ENCODE data around the gene NRN1L.

The NRN1L gene

GRCh38 chr16:67874372-67874771, 10.3 kb upstream of the NRN1L start:
- H3K27me3 ChIP-seq (ENCODE audit: insufficient read depth, low read length): no peaks in the 10 kb centered on the region
- H3K9me3 ChIP-seq (ENCODE audit: insufficient read depth, low read depth, low read length): no peaks in the 10 kb centered on the region
- H3K9ac ChIP-seq (ENCODE audit: low read depth, low read length): peak overlapping the region; percentile 85
- H3K4me1 ChIP-seq (ENCODE audit: insufficient read depth, low read length): 0 out of 2 replicates have a peak, but pooled peaks cover 9% of the 10 kb centered on the region
- H3K4me3 ChIP-seq (ENCODE audit: low read length): peak overlapping the region; percentile 92; the same call in 1 of the 2 replicates
- H3K27ac ChIP-seq (ENCODE audit: low read length): no peak overlapping the region
- peaks cover 55% of the 10 kb centered on the region for H3K36me3 ChIP-seq (ENCODE audit: insufficient read depth, low read depth, low read length)

GRCh38 chr16:67877064-67877463, 7.6 kb upstream of the NRN1L start:
- Histone ChIP-seq H3K9ac (ENCODE audit: low read depth, low read length) (no peak overlapping the region), H3K4me3 (ENCODE audit: low read length) (no peak overlapping the region), H3K27me3 (ENCODE audit: insufficient read depth, low read length) (no peaks in the 10 kb centered on the region), H3K27ac (ENCODE audit: low read length) (no peak overlapping the region), H3K9me3 (ENCODE audit: insufficient read depth, low read depth, low read length) (no peaks in the 10 kb centered on the region), H3K36me3 (ENCODE audit: insufficient read depth, low read depth, low read length) (peaks cover 60% of the 10 kb centered on the region), H3K4me1 (ENCODE audit: insufficient read depth, low read length) (0 out of 2 replicates have a peak, but pooled peaks cover 9% of the 10 kb centered on the region)

GRCh38 chr16:67878232-67878631, 6.5 kb upstream of the NRN1L start:
- no peaks in the 10 kb centered on the region for H3K9me3 ChIP-seq (ENCODE audit: insufficient read depth, low read depth, low read length)
- no peak overlapping the region for H3K27ac ChIP-seq (ENCODE audit: low read length)
- no peaks in the 10 kb centered on the region for H3K27me3 ChIP-seq (ENCODE audit: insufficient read depth, low read length)
- H3K4me1 ChIP-seq (ENCODE audit: insufficient read depth, low read length): 0 out of 2 replicates have a peak, but pooled peaks cover 9% of the 10 kb centered on the region
- H3K4me3 ChIP-seq (ENCODE audit: low read length): no peak overlapping the region
- no peak overlapping the region for H3K9ac ChIP-seq (ENCODE audit: low read depth, low read length)
- H3K36me3 ChIP-seq (ENCODE audit: insufficient read depth, low read depth, low read length): peaks cover 72% of the 10 kb centered on the region

GRCh38 chr16:67878846-67879245, 5.8 kb upstream of the NRN1L start:
- H3K36me3 ChIP-seq (ENCODE audit: insufficient read depth, low read depth, low read length): peaks cover 77% of the 10 kb centered on the region
- H3K4me1 ChIP-seq (ENCODE audit: insufficient read depth, low read length): peaks cover 7% of the 10 kb centered on the region; the same call in 1 of the 2 replicates
- no peak overlapping the region for H3K4me3 ChIP-seq (ENCODE audit: low read length)
- no peak overlapping the region for H3K9ac ChIP-seq (ENCODE audit: low read depth, low read length)
- no peaks in the 10 kb centered on the region for H3K9me3 ChIP-seq (ENCODE audit: insufficient read depth, low read depth, low read length)
- H3K27me3 ChIP-seq (ENCODE audit: insufficient read depth, low read length): no peaks in the 10 kb centered on the region
- no peak overlapping the region for H3K27ac ChIP-seq (ENCODE audit: low read length)

GRCh38 chr16:67879462-67879861, 5.2 kb upstream of the NRN1L start:
- Histone ChIP-seq H3K9ac (ENCODE audit: low read depth, low read length) (no peak overlapping the region), H3K4me3 (ENCODE audit: low read length) (no peak overlapping the region), H3K36me3 (ENCODE audit: insufficient read depth, low read depth, low read length) (peaks cover 81% of the 10 kb centered on the region), H3K27ac (ENCODE audit: low read length) (no peak overlapping the region), H3K27me3 (ENCODE audit: insufficient read depth, low read length) (no peaks in the 10 kb centered on the region), H3K4me1 (ENCODE audit: insufficient read depth, low read length) (peaks cover 3% of the 10 kb centered on the region; the same call in 1 of the 2 replicates), H3K9me3 (ENCODE audit: insufficient read depth, low read depth, low read length) (no peaks in the 10 kb centered on the region)

GRCh38 chr16:67879936-67880335, 4.7 kb upstream of the NRN1L start:
- Histone ChIP-seq H3K36me3 (ENCODE audit: insufficient read depth, low read depth, low read length) (peaks cover 81% of the 10 kb centered on the region), H3K27me3 (ENCODE audit: insufficient read depth, low read length) (no peaks in the 10 kb centered on the region), H3K4me3 (ENCODE audit: low read length) (no peak overlapping the region), H3K27ac (ENCODE audit: low read length) (no peak overlapping the region), H3K9me3 (ENCODE audit: insufficient read depth, low read depth, low read length) (no peaks in the 10 kb centered on the region), H3K9ac (ENCODE audit: low read depth, low read length) (no peak overlapping the region), H3K4me1 (ENCODE audit: insufficient read depth, low read length) (peaks cover 6% of the 10 kb centered on the region; the same call in 1 of the 2 replicates)

- H3K27ac ChIP-seq (ENCODE audit: low read length): no peak overlapping the region
- no peak overlapping the region for H3K9ac ChIP-seq (ENCODE audit: low read depth, low read length)
- peaks cover 10% of the 10 kb centered on the region; the same call in 1 of the 2 replicates for H3K4me1 ChIP-seq (ENCODE audit: insufficient read depth, low read length)
- peaks cover 81% of the 10 kb centered on the region for H3K36me3 ChIP-seq (ENCODE audit: insufficient read depth, low read depth, low read length)
- no peaks in the 10 kb centered on the region for H3K9me3 ChIP-seq (ENCODE audit: insufficient read depth, low read depth, low read length)
- H3K27me3 ChIP-seq (ENCODE audit: insufficient read depth, low read length): no peaks in the 10 kb centered on the region
- H3K4me3 ChIP-seq (ENCODE audit: low read length): no peak overlapping the region
Observed at GRCh38 chr16:67880584-67880983, 4.1 kb upstream of the NRN1L start.

- H3K4me1 ChIP-seq (ENCODE audit: insufficient read depth, low read length): peaks cover 10% of the 10 kb centered on the region
- H3K36me3 ChIP-seq (ENCODE audit: insufficient read depth, low read depth, low read length): peaks cover 74% of the 10 kb centered on the region
- H3K9ac ChIP-seq (ENCODE audit: low read depth, low read length): no peak overlapping the region
- no peak overlapping the region for H3K27ac ChIP-seq (ENCODE audit: low read length)
- H3K27me3 ChIP-seq (ENCODE audit: insufficient read depth, low read length): no peaks in the 10 kb centered on the region
- no peak overlapping the region for H3K4me3 ChIP-seq (ENCODE audit: low read length)
- no peaks in the 10 kb centered on the region for H3K9me3 ChIP-seq (ENCODE audit: insufficient read depth, low read depth, low read length)
Observed at GRCh38 chr16:67881621-67882161, 3.0 kb upstream of the NRN1L start.

- Histone ChIP-seq H3K9ac (ENCODE audit: low read depth, low read length) (no peak overlapping the region), H3K36me3 (ENCODE audit: insufficient read depth, low read depth, low read length) (peaks cover 65% of the 10 kb centered on the region), H3K9me3 (ENCODE audit: insufficient read depth, low read depth, low read length) (no peaks in the 10 kb centered on the region), H3K4me3 (ENCODE audit: low read length) (no peak overlapping the region), H3K27me3 (ENCODE audit: insufficient read depth, low read length) (no peaks in the 10 kb centered on the region), H3K27ac (ENCODE audit: low read length) (no peak overlapping the region), H3K4me1 (ENCODE audit: insufficient read depth, low read length) (peaks cover 10% of the 10 kb centered on the region)
Observed at GRCh38 chr16:67882374-67883145, 2.1 kb upstream of the NRN1L start.

GRCh38 chr16:67883146-67883871, 1.4 kb upstream of the NRN1L start:
- Histone ChIP-seq H3K9me3 (ENCODE audit: insufficient read depth, low read depth, low read length) (no peaks in the 10 kb centered on the region), H3K27me3 (ENCODE audit: insufficient read depth, low read length) (no peaks in the 10 kb centered on the region), H3K4me1 (ENCODE audit: insufficient read depth, low read length) (peaks cover 10% of the 10 kb centered on the region), H3K9ac (ENCODE audit: low read depth, low read length) (no peak overlapping the region), H3K27ac (ENCODE audit: low read length) (no peak overlapping the region), H3K36me3 (ENCODE audit: insufficient read depth, low read depth, low read length) (peaks cover 58% of the 10 kb centered on the region), H3K4me3 (ENCODE audit: low read length) (no peak overlapping the region)

GRCh38 chr16:67883872-67884261, 818 bp upstream of the NRN1L start:
- H3K36me3 ChIP-seq (ENCODE audit: insufficient read depth, low read depth, low read length): peaks cover 52% of the 10 kb centered on the region
- no peak overlapping the region for H3K4me3 ChIP-seq (ENCODE audit: low read length)

More at GRCh38 chr16:67883872-67884261, 818 bp upstream of the NRN1L start:
- no peak overlapping the region for H3K9ac ChIP-seq (ENCODE audit: low read depth, low read length)
- H3K27ac ChIP-seq (ENCODE audit: low read length): no peak overlapping the region
- H3K4me1 ChIP-seq (ENCODE audit: insufficient read depth, low read length): peaks cover 10% of the 10 kb centered on the region
- no peaks in the 10 kb centered on the region for H3K27me3 ChIP-seq (ENCODE audit: insufficient read depth, low read length)
- no peaks in the 10 kb centered on the region for H3K9me3 ChIP-seq (ENCODE audit: insufficient read depth, low read depth, low read length)

All from iPS-20b (cell line).